GM10248 (cell line): ENCODE measurements around the gene DPYD.

Source experiments
- CTCF ChIA-PET: fragments of 300-600 bp; sonication (Branson Sonifier 250); formaldehyde crosslinking; extraction: SDS; loops from one replicate; lab custom pipeline; 2021; ENCODE audit warnings: antibody characterized with exemption; lab: Yijun Ruan, JAX
- POLR2A ChIA-PET: fragments of 350-650 bp; sonication (Branson Sonifier 250); formaldehyde crosslinking; extraction: SDS; loops from one replicate; lab custom pipeline; 2020; ENCODE audit warnings: antibody characterized with exemption; lab: Yijun Ruan, JAX
- DNase-seq: peaks from one replicate; pipeline ENCODE4 v3.0.0; 2012; ENCODE audit errors: extremely low spot score
- TF ChIP-seq, protein P1 (sequence below): IDR thresholded peaks from 2 replicates; pipeline ENCODE4 v1.5.1; 2012; ENCODE audit warnings: mild to moderate bottlenecking, low read depth; ENCODE audit errors: extremely low read depth, missing control alignments, control extremely low read depth

Gene DPYD

GRCh38 chr1:97373000-97373399, 547.8 kb downstream of the DPYD start:
- CTCF ChIA-PET, result interaction anchor here (0.8 kb wide), 1 partner anchor 16 kb away, joined by 3 read pairs; no protein-coding TSS in a partner anchor
- TF ChIP-seq, protein P1, sequence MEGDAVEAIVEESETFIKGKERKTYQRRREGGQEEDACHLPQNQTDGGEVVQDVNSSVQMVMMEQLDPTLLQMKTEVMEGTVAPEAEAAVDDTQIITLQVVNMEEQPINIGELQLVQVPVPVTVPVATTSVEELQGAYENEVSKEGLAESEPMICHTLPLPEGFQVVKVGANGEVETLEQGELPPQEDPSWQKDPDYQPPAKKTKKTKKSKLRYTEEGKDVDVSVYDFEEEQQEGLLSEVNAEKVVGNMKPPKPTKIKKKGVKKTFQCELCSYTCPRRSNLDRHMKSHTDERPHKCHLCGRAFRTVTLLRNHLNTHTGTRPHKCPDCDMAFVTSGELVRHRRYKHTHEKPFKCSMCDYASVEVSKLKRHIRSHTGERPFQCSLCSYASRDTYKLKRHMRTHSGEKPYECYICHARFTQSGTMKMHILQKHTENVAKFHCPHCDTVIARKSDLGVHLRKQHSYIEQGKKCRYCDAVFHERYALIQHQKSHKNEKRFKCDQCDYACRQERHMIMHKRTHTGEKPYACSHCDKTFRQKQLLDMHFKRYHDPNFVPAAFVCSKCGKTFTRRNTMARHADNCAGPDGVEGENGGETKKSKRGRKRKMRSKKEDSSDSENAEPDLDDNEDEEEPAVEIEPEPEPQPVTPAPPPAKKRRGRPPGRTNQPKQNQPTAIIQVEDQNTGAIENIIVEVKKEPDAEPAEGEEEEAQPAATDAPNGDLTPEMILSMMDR, result no peak

DNA sequence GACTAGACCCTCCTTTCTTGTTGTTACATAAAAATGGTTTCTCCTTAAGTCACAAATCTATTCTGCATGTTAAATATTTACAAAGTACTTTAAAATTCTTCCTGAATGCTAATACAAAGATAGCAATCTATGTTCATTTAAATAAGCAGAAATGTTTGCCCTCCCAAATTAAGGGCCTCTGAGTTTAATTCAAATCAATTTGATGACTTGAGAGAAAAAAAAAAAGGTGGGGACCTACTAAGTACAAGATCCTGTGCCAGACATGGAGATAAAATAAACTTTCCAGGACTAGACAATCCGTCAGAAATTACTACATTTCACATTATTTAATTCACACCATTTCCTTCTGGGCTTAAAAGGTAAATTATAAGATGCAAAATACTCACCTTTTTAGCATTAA, 548.3 kb downstream of the DPYD start:
- CTCF ChIA-PET, result no interaction called here
- POLR2A ChIA-PET, result no interaction called here

More at GRCh38 chr1:97373000-97373399, 547.8 kb downstream of the DPYD start:
- POLR2A ChIA-PET, result no interaction called here
- no peak for DNase-seq

DNA sequence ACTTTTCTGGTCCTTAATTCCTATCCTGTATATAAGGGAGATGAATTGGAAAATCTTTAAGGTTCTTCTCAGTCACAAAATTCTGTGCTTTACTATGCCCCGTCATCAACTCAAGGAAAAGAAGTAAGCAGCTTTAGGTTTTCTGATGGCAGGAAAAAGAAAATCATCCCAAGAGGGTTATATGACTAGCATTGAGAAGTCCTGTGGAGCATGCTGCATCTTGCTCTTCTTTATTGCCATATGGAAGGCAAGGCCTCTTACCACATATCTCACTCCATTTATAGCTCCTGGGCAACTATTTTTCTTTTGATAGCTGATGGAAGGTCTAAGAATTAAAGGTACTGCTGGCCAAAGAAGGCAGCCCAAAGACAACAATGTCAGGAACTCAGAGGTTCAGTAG, 552.5 kb downstream of the DPYD start:
- POLR2A ChIA-PET, result no interaction called here
- CTCF ChIA-PET, result interaction anchor here (1.8 kb wide), 1 partner anchor 12 kb away, joined by 5 read pairs; no protein-coding TSS in a partner anchor
- TF ChIP-seq, protein P1, result no peak
- no peak for DNase-seq

More for the DNA sequence above, 548.3 kb downstream of the DPYD start:
- TF ChIP-seq, protein P1, result no peak
- DNase-seq, result no peak

- POLR2A ChIA-PET, result no interaction called here
- CTCF ChIA-PET, result interaction anchor here (1.8 kb wide), 1 partner anchor 13 kb away, joined by 5 read pairs; no protein-coding TSS in a partner anchor
- no peak for DNase-seq
- TF ChIP-seq, protein P1, result no peak
These were observed 553.9 kb downstream of the DPYD start for GRCh38 chr1:97366984-97367383.

DNA sequence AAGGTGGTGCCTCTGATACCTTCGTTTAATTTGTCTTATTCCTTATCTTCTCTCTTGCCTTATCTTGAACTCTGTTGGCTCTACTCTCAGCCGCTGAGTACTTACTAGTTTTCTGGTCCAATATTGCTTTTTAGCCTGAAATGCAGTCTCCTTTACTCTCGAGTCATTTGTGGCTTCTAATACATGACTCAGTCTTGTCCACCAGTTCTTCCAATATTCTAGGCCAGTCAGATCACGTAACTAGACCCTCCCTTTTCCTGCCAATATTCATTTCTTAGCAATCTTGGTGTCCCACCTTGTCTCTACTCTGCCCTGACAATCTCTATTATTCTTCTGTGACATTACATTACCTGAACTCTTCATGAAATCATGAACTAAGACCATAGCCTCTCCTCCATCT, 555.8 kb downstream of the DPYD start:
- DNase-seq, result no peak

GRCh38 chr1:97364086-97364485, 556.7 kb downstream of the DPYD start:
- TF ChIP-seq, protein P1, result no peak
- no peak for DNase-seq
- CTCF ChIA-PET, result no interaction called here
- POLR2A ChIA-PET, result no interaction called here

More for the DNA sequence above, 555.8 kb downstream of the DPYD start:
- ChIA-PET POLR2A (no interaction called here), CTCF (no interaction called here)
- TF ChIP-seq, protein P1, result no peak
